KG1 (cell line): ENCODE results near the gene ZSCAN18.
"Not testable (repeated sequence)": the region's sequence is repeated elsewhere in the genome, so short reads cannot be mapped to it uniquely, and the experiment has no call there.

Experiments
- DNase-seq: peaks from one replicate; lab custom pipeline; 2025; lab: John Stamatoyannopoulos, UW

ZSCAN18 gene

GRCh38 chr19:58097781-58098681 lies at the start of gene ZSCAN18:
ZSCAN18 (minus strand) TSS chr19:58098231; CDS start chr19:58090267, 7,964 bp downstream.
- DNase-seq, result peak; percentile 96

- not testable (repeated sequence) for DNase-seq
These were observed 49.4 kb upstream of the ZSCAN18 start for GRCh38 chr19:58147475-58147874.

- DNase-seq, result no peak
These were observed 47.8 kb upstream of the ZSCAN18 start for GRCh38 chr19:58145849-58146248.

- no peak for DNase-seq
These were observed 36.2 kb upstream of the ZSCAN18 start for GRCh38 chr19:58134244-58134643.

GRCh38 chr19:58129284-58129683 lies 31.3 kb upstream of the ZSCAN18 start:
- DNase-seq, result no peak

- no peak for DNase-seq
These were observed 30.1 kb upstream of the ZSCAN18 start for GRCh38 chr19:58128041-58128685.

GRCh38 chr19:58123354-58123753 lies 25.3 kb upstream of the ZSCAN18 start:
- no peak for DNase-seq

- no peak for DNase-seq
These were observed 21.1 kb upstream of the ZSCAN18 start for GRCh38 chr19:58118979-58119733.

- no peak for DNase-seq
These were observed 20.0 kb upstream of the ZSCAN18 start for GRCh38 chr19:58117841-58118575.

GRCh38 chr19:58108546-58108817 lies 10.5 kb upstream of the ZSCAN18 start:
- DNase-seq, result no peak

GRCh38 chr19:58107778-58108545 lies 9.9 kb upstream of the ZSCAN18 start:
- DNase-seq, result no peak

- DNase-seq, result no peak
These were observed 609 bp upstream of the ZSCAN18 start for GRCh38 chr19:58098682-58098998.

- no peak for DNase-seq
These were observed 682 bp downstream of the ZSCAN18 start for GRCh38 chr19:58097349-58097748.

- no peak for DNase-seq
These were observed 1.1 kb downstream of the ZSCAN18 start for GRCh38 chr19:58096884-58097283.

- no peak for DNase-seq
These were observed 2.7 kb downstream of the ZSCAN18 start for GRCh38 chr19:58095328-58095727.

GRCh38 chr19:58093071-58093470 lies 5.0 kb downstream of the ZSCAN18 start:
- DNase-seq, result no peak

GRCh38 chr19:58091251-58091995 lies 6.6 kb downstream of the ZSCAN18 start:
- DNase-seq, result no peak

- no peak for DNase-seq
These were observed 8.2 kb downstream of the ZSCAN18 start for GRCh38 chr19:58089846-58090245.

GRCh38 chr19:58088521-58089052 lies 9.4 kb downstream of the ZSCAN18 start:
- no peak for DNase-seq
